GM15510 (cell line): ENCODE results near the gene CD38.

Experiments used
- POLR2A ChIP-seq: IDR thresholded peaks from 3 replicates; pipeline ENCODE4 v1.6.1; 2011; ENCODE audit warnings: borderline replicate concordance; ENCODE audit not compliant: insufficient read length; ENCODE audit errors: extremely low read depth

Gene CD38

DNA sequence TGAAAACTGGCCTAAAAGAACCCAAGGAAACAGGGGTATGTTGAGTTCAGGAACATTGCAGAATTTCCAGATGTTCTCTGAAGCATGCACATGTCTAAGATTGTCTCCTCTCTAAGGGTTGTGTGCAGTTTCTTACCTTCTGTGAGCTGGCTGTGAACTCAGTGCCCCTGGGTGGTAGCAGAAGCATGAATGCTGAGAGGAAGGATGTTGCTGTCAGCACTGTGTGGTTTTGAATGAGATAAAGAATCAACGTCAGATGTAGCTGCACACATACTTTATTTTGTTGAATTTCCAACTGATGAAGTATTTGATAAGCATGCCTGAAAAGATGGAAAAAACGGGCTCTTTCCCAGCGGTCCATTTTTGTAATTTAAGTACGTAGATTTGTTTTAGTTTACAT, 23.8 kb upstream of the CD38 start:
- TF ChIP-seq POLR2A: no peak

DNA sequence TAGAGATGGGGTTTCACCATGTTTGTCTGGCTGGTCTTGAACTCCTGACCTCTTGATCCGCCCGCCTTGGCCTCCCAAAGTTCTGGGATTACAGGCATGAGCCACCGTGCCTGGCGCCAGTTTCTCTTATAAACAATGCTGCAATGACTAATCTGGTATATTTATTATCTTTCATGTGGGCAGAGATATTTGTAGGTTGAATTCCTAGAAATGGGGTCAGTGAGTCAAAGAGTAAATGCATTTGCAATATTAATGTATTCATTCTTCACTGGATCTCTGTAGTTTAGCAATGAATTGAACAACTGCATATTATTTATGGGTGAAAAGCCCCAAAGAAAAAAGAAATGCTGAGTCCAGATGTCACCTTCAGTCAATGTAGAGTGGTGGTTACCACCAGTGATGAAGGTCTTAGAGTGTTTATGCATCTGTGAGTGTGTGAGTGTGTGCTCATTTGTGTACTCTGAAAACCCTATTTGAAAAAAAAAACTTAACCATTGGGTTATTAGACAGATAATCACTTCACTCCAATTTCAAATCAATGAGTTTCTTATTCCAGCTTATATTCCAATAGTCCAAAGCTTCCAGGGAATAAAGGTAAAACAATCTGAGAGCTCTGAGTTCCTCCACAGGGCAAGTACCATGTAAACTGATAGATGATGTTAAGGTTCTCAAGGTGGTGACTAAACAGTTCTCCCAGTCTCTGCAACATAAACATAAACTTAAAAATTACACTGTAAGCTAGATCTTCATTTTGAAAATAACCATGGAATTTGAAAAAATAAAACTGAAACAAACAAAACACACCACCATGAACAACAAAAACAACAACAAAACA, 22.6 kb upstream of the CD38 start:
- TF ChIP-seq POLR2A: no peak

DNA sequence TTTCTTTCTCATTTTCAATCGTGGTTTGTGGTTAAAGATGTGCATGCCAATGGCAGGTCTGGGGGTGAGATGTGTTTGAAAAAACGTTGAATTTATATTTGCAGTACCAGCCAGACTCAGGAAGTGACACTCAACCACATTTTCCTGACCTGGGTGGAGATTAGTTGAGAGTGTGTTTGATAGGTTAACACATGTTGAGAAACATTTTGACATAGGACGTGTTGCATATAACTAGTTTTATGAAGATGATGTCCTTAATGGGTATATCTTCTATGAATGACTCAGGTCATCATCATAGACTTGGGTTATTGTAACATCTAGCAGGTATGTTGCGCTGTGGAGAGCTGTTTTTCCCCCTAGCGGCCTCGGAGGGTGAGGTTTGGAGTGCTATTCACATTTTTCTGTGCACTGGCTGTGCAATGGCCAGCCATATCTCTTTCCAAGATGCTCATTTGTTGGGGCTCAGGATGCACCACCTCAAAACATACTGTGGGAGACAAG, 21.7 kb upstream of the CD38 start:
- TF ChIP-seq POLR2A: no peak

DNA sequence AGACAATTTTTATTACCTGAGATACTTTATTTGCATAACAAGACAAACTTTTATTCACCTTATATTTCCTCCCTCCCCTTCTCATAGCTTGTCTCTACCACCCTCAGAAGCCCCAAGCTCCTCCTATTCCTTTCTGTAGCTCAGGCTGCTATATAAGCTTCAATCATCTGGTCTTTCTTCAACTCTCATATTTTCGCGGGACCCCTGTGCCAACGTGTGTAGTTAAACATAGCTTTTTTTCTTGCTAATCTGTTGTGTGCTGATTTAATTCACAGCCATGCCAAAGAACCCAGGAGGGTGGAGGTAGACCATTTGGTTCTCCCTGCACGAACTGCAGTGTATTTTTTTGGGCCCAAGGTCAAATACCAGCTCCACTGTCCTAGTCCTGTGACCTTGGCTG, 21.1 kb upstream of the CD38 start:
- no peak for TF ChIP-seq POLR2A

DNA sequence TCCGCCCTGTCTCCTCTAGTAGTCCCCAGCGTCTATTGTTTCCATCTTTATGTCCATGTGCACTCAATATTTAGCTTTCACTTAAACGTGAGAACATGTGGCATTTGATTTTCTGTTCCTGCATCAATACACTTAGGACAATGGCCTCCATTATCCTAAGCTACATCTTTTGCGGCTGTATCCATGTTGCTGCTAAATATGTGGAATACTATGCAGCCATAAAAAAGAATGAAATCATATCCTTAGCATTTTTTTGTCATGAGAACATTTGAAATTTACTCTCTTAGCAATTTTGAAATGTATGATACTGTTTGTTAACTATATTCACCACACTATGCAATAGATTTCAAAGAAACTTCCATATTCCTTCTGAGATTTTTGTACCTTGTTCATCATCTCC, 19.8 kb upstream of the CD38 start:
- no peak for TF ChIP-seq POLR2A

DNA sequence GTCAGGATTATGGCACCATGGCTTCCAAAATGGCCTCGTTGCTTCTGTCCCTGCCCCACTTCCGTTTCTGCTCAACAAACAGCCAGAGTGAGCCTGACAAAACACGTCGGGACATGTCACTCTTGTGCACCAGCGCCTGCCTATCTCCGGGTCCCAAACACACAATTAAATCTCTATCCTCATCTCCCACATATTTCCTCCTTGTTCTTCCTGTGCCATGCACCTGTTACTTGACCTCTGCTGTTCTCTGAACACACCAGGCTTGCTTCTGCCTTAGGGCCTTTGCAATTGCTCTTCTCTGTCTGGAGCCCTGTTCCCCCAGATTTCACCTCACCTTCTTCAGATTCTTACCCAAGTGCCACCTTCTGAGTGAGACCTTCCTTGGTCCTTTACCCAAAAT, 12.7 kb upstream of the CD38 start:
- no peak for TF ChIP-seq POLR2A

DNA sequence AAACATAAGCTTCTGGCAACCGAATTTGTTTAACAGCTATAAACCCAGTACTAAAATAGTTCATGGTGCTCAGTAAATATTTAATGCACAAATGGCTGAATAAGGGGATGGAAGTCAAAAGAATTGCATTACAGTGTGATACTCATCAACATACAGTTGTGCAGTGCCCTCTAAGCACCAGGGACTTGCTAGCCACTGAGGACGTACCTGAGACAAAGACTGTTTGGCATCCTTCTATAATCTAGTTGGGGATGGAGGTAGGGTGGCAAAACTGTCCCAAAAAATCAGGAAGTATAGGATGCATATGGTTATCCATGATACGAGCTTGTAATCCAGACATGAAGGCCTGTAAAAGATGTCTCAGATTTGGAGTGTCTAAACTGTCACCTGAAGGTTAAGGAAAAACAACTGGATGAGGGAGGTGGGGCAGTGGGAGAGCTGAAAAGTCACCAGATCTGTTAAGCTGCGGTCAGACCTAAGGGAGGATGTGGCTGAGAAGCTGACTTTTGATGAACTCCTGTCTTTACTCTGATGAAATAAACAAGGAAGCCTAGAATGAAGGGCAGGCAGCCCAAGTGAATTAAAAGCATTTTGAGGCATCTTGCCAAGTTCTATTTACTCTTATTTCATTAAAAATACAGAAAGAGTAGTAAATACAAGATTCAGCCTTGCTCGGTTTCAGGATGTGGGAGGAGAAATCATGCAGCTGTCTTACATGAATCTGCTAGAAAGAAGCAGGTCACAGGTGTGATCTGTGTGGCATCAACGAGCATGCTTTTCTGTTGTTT, 12.0 kb upstream of the CD38 start:
- no peak for TF ChIP-seq POLR2A

DNA sequence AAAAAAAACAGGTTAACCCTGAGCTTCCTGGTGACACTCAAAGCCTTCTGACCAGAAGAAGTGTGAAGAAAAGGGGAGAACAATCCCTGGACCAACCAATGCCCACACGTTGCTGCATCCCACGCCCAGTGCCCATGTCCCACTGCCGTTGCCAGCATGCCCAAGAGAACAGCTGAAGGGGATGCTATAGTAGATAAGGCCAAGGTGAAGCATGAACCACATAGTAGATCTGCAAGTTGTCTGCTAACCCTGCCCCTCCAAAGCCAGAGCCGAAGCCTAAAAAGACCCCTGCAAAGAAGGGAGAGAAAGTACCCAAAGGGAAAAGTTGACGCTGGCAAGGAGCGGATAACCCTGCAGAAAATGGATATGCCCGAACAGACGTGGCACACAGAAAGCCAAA, 11.3 kb upstream of the CD38 start:
- no peak for TF ChIP-seq POLR2A

DNA sequence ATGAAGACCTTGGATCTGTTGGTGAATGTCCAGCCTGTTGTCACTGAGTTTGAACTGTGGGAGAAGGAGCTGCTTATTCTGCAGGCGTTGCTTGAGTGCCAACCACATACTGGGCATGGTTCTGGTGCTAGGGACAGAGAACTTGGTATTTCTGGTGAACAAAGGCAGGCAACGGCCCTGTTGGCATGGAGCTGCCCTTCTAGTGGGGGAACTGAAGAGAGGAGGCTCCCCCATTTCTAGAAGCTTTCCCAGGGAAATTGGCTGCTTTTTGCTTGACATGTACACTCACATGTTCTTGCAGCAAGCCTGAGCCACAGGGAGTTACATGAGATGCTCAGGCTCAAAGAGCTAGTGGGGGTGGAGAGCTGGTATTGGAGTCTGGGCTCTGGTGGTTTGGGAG, 8.9 kb upstream of the CD38 start:
- TF ChIP-seq POLR2A: no peak

DNA sequence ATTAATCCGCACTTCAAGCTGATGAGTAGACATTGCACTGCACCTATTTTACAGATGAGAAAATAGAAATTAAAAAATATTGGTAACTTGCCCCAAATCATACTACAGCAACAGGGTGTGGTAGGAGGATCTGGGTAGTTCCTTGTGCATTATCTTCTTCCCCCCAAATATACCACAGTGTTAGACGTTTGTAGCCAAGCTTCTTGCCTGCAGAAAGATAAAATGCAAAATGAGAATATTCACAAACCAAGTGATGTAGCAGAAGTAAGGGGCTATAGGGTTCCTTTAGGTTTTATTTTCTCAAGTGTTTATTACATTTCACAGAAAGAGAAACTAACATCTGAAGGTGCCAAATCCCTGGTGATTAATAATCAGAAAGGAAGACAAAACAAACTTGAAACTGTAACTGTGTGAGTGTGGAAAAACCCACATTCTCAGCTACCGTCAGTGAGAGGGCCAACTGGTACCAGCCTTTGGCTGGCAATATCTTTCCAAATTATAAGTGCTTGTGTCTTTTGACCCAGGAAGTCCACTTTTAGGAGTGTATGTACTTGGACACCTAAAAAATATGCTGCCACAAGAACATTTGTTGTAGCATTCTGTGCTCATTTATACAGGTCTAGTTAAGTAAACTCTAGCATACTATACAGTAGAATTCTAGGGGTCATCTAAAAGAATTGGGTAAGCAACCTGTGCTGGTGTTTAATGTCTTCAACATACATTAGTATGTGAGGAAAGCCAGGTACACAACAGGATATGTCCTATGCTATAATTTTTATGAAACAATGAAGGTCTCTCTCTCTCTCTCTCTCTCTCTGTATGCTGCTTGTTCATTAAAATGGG, 6.7 kb upstream of the CD38 start:
- TF ChIP-seq POLR2A: no peak

DNA sequence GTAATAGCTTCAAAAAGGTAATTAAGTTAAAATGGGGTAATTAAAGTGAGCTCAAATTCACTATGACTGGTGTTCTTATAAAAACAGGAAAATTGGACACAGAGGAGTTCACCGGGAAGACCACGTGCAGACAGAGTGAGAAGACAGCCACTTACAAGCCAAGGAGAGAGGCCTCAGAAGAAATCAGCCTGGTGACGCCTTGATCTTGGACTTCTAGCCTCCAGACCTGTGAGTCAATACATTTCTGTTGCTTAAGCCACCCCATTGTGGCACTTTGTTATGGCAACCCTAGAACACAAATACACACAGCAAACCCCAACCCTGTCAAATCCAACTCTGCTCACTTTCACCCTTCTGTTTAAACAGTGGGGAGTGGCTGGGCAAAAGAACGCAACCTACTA, 4.1 kb upstream of the CD38 start:
- no peak for TF ChIP-seq POLR2A

DNA sequence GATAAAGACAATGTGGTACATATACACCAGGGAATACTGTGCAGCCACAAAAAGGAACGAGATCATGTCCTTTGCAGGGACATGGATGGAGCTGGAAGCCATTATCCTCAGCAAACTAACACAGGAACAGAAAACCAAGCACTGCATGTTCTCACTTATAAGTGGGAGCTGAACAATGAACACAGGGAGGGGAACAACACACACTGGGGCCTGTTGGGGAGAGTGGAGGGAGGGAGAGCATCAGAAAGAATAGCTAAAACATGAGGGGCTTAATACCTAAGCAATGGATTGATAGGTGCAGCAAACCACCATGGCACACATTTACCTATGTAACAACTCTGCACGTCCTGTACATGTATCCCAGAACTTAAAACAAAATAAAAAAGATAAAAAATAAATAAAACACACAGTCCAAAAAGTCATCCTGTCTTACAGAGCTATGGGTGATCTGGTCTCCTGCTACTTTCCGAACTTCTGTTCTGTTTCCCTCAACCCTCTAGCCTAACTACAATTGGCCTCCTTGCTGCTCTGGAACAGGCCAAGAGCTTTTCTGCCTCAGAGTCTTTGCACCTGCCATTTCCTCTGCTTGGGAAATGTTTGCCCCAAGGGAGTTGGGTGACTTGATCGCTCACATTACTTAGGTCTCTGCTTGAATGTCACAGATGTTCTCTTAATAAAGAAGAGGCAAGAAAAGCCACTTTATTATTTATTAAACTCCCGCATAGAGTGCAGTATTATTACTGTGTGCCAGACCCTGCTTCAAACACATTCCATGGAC, 1.1 kb upstream of the CD38 start:
- no peak for TF ChIP-seq POLR2A

DNA sequence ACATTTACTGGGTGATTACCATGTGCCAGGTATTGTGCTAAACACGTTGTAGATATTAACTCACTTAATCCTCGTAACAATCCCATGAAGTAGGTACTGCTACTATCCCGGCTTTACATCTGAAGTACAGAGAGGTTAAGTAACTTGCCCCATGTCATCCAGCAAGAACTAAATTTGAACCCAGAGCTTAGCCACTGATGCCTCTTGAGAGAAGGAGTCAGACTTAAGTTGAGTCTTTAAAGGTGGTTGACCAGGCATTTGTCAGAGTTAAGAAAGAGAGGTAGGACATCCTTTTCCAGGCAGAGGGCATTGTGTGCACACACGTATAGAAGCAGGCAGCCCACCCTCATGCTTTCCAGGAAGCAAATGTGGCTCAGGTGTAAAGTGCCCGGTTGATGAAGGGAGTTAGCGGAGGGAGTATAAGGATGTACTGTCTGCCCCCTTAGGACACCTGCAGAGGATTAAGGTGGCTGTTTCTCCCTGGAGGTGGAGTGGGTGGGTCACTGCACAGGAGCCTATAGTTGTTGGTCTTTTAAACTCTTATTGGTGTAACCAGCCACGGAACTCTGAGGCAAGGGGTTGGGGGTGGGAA, 335 bp upstream of the CD38 start:
- no peak for TF ChIP-seq POLR2A

DNA sequence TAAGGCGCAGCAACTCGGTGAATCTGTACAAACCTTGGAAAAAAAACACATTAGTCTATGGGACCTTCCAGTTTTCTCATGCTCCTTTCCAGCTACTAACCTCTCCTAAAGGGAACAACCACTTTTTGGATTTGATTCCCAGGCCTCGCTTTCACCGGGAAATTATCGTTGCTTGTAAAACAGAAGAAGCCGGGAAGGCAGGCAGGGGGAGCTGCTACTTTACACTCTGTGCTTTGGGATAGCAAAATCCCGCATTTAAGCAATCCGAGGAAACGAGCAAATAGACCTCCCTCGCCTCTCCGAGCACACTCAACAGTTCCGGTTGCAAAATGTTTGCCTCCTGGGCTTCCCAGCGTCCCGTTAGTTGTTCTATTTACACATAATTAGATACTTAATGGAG, 1.2 kb downstream of the CD38 start:
- no peak for TF ChIP-seq POLR2A
